ENCODE measurements around the gene PTGES2. TPM values are rescaled to one million over a fixed set of nuclear protein-coding genes. Genes with fewer than 3 reads are reported as not detected.
"Not testable (repeated sequence)": the region's sequence is repeated elsewhere in the genome, so short reads cannot be mapped to it uniquely, and the experiment has no call there.

PTGES2 gene
- total and polyA plus RNA-seq, 4 donors: 22.8 to 41.1 (median 31.5) TPM

DNA sequence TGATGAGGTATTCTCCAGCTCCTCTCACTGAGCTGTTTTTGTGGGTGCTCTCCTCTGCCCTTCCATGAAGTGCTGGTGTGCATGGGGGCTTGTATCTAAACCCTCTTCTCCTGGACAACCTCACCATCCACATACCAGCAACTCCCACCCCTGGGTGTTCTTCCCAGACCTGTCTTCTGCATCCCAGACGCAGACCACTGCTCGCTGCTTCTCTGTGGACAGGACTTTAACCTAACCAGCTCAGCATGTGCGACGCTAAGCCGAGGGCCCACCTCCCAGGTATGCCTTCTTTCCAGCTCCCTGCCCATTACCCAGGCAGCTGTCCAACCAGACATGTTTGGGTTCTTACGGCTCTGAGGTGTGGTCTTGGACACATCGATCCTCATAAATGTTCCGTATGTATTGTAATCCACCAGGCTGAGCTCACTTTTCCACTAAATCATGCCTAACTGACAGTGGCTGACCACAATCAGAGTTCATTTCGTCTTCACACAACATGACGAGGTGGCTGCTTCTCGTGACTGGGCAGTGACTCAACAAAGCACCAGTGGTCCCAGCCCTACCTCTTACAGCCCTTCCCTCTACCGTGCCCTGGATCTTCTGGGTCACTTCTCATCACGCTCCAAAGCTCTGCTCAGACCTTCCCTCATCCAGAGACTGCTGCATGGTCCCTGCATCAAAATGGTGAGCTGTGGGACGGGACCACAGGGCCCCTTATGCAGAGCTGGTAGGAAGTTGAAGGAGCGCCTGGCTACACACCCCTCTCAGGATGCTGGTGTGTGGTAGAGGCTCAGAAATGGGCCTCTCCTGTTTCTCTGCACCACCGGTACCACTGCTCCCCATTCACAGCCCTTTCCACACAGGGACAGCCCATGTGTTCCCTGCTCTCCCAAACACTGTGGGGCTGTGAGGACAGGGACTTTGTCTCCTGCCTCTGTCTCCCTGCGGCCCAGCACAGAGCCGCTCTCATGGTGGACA is 9.6 kb upstream of the PTGES2 start (continued):
- TF ChIP-seq, protein P1, sequence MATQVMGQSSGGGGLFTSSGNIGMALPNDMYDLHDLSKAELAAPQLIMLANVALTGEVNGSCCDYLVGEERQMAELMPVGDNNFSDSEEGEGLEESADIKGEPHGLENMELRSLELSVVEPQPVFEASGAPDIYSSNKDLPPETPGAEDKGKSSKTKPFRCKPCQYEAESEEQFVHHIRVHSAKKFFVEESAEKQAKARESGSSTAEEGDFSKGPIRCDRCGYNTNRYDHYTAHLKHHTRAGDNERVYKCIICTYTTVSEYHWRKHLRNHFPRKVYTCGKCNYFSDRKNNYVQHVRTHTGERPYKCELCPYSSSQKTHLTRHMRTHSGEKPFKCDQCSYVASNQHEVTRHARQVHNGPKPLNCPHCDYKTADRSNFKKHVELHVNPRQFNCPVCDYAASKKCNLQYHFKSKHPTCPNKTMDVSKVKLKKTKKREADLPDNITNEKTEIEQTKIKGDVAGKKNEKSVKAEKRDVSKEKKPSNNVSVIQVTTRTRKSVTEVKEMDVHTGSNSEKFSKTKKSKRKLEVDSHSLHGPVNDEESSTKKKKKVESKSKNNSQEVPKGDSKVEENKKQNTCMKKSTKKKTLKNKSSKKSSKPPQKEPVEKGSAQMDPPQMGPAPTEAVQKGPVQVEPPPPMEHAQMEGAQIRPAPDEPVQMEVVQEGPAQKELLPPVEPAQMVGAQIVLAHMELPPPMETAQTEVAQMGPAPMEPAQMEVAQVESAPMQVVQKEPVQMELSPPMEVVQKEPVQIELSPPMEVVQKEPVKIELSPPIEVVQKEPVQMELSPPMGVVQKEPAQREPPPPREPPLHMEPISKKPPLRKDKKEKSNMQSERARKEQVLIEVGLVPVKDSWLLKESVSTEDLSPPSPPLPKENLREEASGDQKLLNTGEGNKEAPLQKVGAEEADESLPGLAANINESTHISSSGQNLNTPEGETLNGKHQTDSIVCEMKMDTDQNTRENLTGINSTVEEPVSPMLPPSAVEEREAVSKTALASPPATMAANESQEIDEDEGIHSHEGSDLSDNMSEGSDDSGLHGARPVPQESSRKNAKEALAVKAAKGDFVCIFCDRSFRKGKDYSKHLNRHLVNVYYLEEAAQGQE (IDR thresholded peaks at IDR 0.05): no peak
- TF ChIP-seq EGR1 (IDR thresholded peaks at IDR 0.05; ENCODE audit: low read depth in 2 of 2) (no peak), FOXA1 (IDR thresholded peaks at IDR 0.05) (no peak), RAD21 (IDR thresholded peaks at IDR 0.05) (no peak), HNF4G (IDR thresholded peaks at IDR 0.05) (no peak)

DNA sequence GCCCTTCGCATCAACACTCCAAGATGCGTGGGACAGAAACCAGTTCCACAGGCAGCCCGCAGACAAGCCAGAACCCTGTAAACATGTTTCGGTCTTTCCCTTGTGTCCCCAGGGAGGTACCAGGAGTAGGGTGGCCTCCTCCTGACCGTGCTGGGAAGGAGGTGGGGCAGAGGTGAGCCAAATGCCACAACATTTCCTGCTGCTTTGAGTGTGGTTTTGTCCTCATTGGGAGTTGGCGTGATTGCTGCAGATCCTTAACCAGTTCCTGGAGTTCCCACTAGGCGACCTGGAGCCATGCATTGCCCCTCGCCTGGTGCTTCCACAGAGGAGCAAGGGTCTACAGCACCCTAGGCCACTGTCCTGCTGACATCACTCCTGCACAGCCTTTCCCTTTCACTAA is 8.0 kb upstream of the PTGES2 start:
- WGBS: 86% methylated on average over 8 of the region's 8 CpGs
- H3K27me3 ChIP-seq (ENCODE audit: control insufficient read depth in 4 of 4, insufficient read depth in 4 of 4, low read length in 3 of 4); H3K9me3 ChIP-seq (ENCODE audit: control insufficient read depth in 4 of 4, low read length in 3 of 4); H3K4me3 ChIP-seq (ENCODE audit: low read depth in 1 of 3, low read length in 3 of 3); H3K36me3 ChIP-seq (ENCODE audit: control insufficient read depth in 4 of 4, insufficient read depth in 3 of 4, low read depth in 1 of 4, low read length in 3 of 4); DNase-seq (ENCODE audit: low spot score); H3K27ac ChIP-seq (ENCODE audit: low read depth in 1 of 2, low read length in 2 of 2); H3K9ac ChIP-seq (ENCODE audit: low read depth in 1 of 2, low read length in 2 of 2); H3K4me1 ChIP-seq (ENCODE audit: control insufficient read depth in 4 of 4, insufficient read depth in 4 of 4, low read length in 3 of 4): not testable (repeated sequence)

DNA sequence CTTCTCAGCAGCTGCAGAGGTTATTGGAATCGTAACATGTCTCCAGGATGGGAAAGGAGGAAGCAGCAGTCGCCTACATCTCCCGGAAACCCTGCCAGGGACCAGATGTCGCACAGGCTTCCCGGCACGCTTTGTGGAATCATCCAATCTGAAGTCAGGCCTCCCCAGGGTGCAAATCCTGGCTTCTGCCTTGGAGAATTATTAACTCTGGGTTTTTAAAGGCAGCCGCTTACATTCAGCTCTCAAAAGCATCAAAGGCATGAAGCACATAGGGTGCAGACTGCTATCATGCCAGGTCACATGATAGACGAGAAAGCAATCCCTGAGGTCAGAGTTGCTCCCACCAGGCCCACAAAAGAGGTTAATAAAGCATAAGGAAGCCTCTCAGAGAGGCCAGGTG is 4.6 kb upstream of the PTGES2 start:
- H3K4me1 ChIP-seq (ENCODE audit: control insufficient read depth in 4 of 4, insufficient read depth in 4 of 4, low read length in 3 of 4): peaks cover 7 to 10% (median 8%) of the 10 kb centered on the region in 4 donors
- TF ChIP-seq SP1 (IDR thresholded peaks at IDR 0.05): peak; percentile 25
- not testable (repeated sequence) for H3K36me3 ChIP-seq (ENCODE audit: control insufficient read depth in 4 of 4, insufficient read depth in 3 of 4, low read depth in 1 of 4, low read length in 3 of 4); H3K4me3 ChIP-seq (ENCODE audit: low read depth in 1 of 3, low read length in 3 of 3); H3K27me3 ChIP-seq (ENCODE audit: control insufficient read depth in 4 of 4, insufficient read depth in 4 of 4, low read length in 3 of 4); H3K9me3 ChIP-seq (ENCODE audit: control insufficient read depth in 4 of 4, low read length in 3 of 4); H3K9ac ChIP-seq (ENCODE audit: low read depth in 1 of 2, low read length in 2 of 2); H3K27ac ChIP-seq (ENCODE audit: low read depth in 1 of 2, low read length in 2 of 2); DNase-seq (ENCODE audit: low spot score)
- WGBS: 44% methylated on average over 8 of the region's 8 CpGs

DNA sequence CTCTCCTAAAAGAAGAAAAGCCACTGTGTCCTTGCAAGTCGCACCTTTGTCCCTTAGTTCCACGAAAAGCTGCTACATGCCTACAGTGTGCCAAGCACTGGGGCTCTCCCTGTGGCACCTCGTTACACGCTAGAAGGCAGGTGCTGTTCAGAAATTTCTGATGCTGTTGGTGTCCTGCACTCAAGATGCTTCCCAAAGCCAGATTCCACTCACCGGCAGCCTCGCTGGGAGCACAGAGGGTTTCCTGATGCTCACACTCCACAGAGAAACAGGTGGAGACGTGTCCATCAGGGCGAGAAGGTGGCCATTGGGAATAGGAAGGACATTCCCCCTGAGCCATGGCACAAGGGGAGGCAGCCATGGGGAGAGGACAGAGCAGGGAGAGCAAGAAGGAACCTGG is 3.8 kb upstream of the PTGES2 start:
- not testable (repeated sequence) for H3K36me3 ChIP-seq (ENCODE audit: control insufficient read depth in 4 of 4, insufficient read depth in 3 of 4, low read depth in 1 of 4, low read length in 3 of 4); DNase-seq (ENCODE audit: low spot score); H3K27me3 ChIP-seq (ENCODE audit: control insufficient read depth in 4 of 4, insufficient read depth in 4 of 4, low read length in 3 of 4); H3K9ac ChIP-seq (ENCODE audit: low read depth in 1 of 2, low read length in 2 of 2); H3K4me3 ChIP-seq (ENCODE audit: low read depth in 1 of 3, low read length in 3 of 3); H3K27ac ChIP-seq (ENCODE audit: low read depth in 1 of 2, low read length in 2 of 2); H3K9me3 ChIP-seq (ENCODE audit: control insufficient read depth in 4 of 4, low read length in 3 of 4)
- 86% methylated on average over 8 of the region's 8 CpGs for WGBS
- H3K4me1 ChIP-seq (ENCODE audit: control insufficient read depth in 4 of 4, insufficient read depth in 4 of 4, low read length in 3 of 4): peaks cover 8 to 17% (median 12%) of the 10 kb centered on the region in 4 donors

DNA sequence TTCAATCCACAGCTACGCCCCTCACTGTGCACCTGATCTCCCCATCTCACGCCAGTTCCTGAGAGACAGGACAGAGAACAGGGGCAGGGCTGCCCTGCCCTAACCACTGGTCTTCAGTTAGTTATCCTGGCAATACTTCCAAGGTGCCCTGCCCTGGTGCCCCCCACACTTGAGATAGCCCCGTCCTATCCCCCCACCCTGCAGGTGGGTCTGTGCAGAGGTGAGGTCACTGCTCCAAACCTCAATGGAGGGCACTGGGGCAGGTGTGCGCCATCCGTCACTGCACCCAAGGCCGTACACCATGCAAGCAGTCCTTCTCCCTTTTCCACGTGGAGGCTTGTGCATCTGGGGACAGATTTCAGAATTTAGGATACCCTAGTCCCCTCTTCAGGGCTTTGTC is 3.1 kb upstream of the PTGES2 start:
- H3K36me3 ChIP-seq (ENCODE audit: control insufficient read depth in 4 of 4, insufficient read depth in 3 of 4, low read depth in 1 of 4, low read length in 3 of 4); H3K27me3 ChIP-seq (ENCODE audit: control insufficient read depth in 4 of 4, insufficient read depth in 4 of 4, low read length in 3 of 4); DNase-seq (ENCODE audit: low spot score): not testable (repeated sequence)

DNA sequence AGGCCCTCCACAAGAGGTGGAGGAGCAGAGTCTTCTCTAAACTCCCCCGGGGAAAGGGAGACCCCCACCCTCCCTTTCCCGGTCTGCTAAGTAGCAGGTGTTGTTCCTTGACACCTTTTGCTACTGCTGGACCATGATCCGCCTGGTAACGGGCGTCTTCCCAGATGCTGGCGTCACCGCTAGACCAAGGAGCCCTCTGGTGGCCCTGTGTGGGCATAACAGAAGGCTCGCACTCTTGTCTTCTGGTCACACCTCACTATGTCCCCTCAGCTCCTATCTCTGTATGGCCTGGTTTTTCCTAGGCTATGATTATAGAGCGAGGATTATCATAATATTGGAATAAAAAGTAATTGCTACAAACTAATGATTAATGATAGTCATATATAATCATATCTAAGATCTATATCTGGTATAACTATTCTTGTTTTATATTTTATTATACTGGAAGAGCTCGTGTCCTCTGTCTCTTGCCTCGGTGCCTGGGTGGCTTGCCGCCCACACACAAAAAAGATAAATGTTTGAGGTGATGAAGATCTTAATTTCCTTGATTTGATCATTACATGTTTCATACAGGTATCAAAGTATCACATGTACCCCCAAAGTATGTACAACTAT is 2.6 kb upstream of the PTGES2 start:
- not testable (repeated sequence) for H3K27me3 ChIP-seq (ENCODE audit: control insufficient read depth in 4 of 4, insufficient read depth in 4 of 4, low read length in 3 of 4); H3K36me3 ChIP-seq (ENCODE audit: control insufficient read depth in 4 of 4, insufficient read depth in 3 of 4, low read depth in 1 of 4, low read length in 3 of 4); H3K4me3 ChIP-seq (ENCODE audit: low read depth in 1 of 3, low read length in 3 of 3); DNase-seq (ENCODE audit: low spot score); H3K9me3 ChIP-seq (ENCODE audit: control insufficient read depth in 4 of 4, low read length in 3 of 4); H3K27ac ChIP-seq (ENCODE audit: low read depth in 1 of 2, low read length in 2 of 2); H3K9ac ChIP-seq (ENCODE audit: low read depth in 1 of 2, low read length in 2 of 2)
- peaks cover 13 to 29% (median 23%) of the 10 kb centered on the region in 4 donors for H3K4me1 ChIP-seq (ENCODE audit: control insufficient read depth in 4 of 4, insufficient read depth in 4 of 4, low read length in 3 of 4)
- WGBS: 29% methylated on average over 12 of the region's 12 CpGs

More for the DNA sequence above, 3.1 kb upstream of the PTGES2 start:
- WGBS: 63% methylated on average over 7 of the region's 7 CpGs
- not testable (repeated sequence) for H3K4me3 ChIP-seq (ENCODE audit: low read depth in 1 of 3, low read length in 3 of 3); H3K9ac ChIP-seq (ENCODE audit: low read depth in 1 of 2, low read length in 2 of 2); H3K27ac ChIP-seq (ENCODE audit: low read depth in 1 of 2, low read length in 2 of 2); H3K9me3 ChIP-seq (ENCODE audit: control insufficient read depth in 4 of 4, low read length in 3 of 4)
- peaks cover 10 to 24% (median 18%) of the 10 kb centered on the region in 4 donors for H3K4me1 ChIP-seq (ENCODE audit: control insufficient read depth in 4 of 4, insufficient read depth in 4 of 4, low read length in 3 of 4)
